Measurements from ENCODE around the gene CHST3.
"Not testable (repeated sequence)": the region's sequence is repeated elsewhere in the genome, so short reads cannot be mapped to it uniquely, and the experiment has no call there.

CHST3 gene

GRCh38 chr10:71975087-71975870 lies 11.1 kb downstream of the CHST3 start:
- Histone ChIP-seq H4K20me1 (ENCODE audit: insufficient read depth, low read length) (no peaks in the 10 kb centered on the region), H3K9me3 (ENCODE audit: insufficient read depth, low read length) (no peaks in the 10 kb centered on the region), H2AFZ (ENCODE audit: low read depth, low read length) (no peak overlapping the region), H3K4me3 (ENCODE audit: low read length) (no peak overlapping the region), H3K27me3 (ENCODE audit: low read depth, low read length) (peaks cover 7% of the 10 kb centered on the region; the same call in 1 of the 2 replicates), H3K36me3 (replicated peaks; ENCODE audit: low read depth, low read length) (no peaks in the 10 kb centered on the region), H3K4me2 (ENCODE audit: low read length) (no peak overlapping the region), H3K79me2 (ENCODE audit: low read length) (no peaks in the 10 kb centered on the region), H3K4me1 (ENCODE audit: low read length) (peaks cover 23% of the 10 kb centered on the region), H3K9ac (ENCODE audit: low read length) (no peak overlapping the region), H3K27ac (ENCODE audit: low read length) (no peak overlapping the region)
- TF ChIP-seq CTCF (IDR thresholded peaks at IDR 0.05; ENCODE audit: low read depth, low read length), result no peak
- no peak for TF ChIP-seq EZH2phosphoT487 (IDR thresholded peaks at IDR 0.05; ENCODE audit: low read depth)

GRCh38 chr10:71975871-71976725 lies 11.9 kb downstream of the CHST3 start:
- H3K27me3 ChIP-seq (ENCODE audit: low read depth, low read length), result peaks cover 7% of the 10 kb centered on the region; the same call in 1 of the 2 replicates
- H3K36me3 ChIP-seq (replicated peaks; ENCODE audit: low read depth, low read length), result no peaks in the 10 kb centered on the region
- no peak overlapping the region for H3K27ac ChIP-seq (ENCODE audit: low read length)
- H3K9ac ChIP-seq (ENCODE audit: low read length), result no peak overlapping the region
- no peak overlapping the region for H3K4me3 ChIP-seq (ENCODE audit: low read length)
- H3K79me2 ChIP-seq (ENCODE audit: low read length), result no peaks in the 10 kb centered on the region
- no peaks in the 10 kb centered on the region for H4K20me1 ChIP-seq (ENCODE audit: insufficient read depth, low read length)
- H3K4me1 ChIP-seq (ENCODE audit: low read length), result peaks cover 29% of the 10 kb centered on the region
- no peak overlapping the region for H2AFZ ChIP-seq (ENCODE audit: low read depth, low read length)
- no peak for TF ChIP-seq EZH2phosphoT487 (IDR thresholded peaks at IDR 0.05; ENCODE audit: low read depth)
- no peak for TF ChIP-seq CTCF (IDR thresholded peaks at IDR 0.05; ENCODE audit: low read depth, low read length)
- H3K4me2 ChIP-seq (ENCODE audit: low read length), result no peak overlapping the region
- H3K9me3 ChIP-seq (ENCODE audit: insufficient read depth, low read length), result no peaks in the 10 kb centered on the region

- not testable (repeated sequence) for H3K4me3 ChIP-seq (ENCODE audit: low read length); H3K79me2 ChIP-seq (ENCODE audit: low read length); H3K27me3 ChIP-seq (ENCODE audit: low read depth, low read length); H3K4me2 ChIP-seq (ENCODE audit: low read length); H4K20me1 ChIP-seq (ENCODE audit: insufficient read depth, low read length); H3K36me3 ChIP-seq (replicated peaks; ENCODE audit: low read depth, low read length); H2AFZ ChIP-seq (ENCODE audit: low read depth, low read length); H3K9ac ChIP-seq (ENCODE audit: low read length); H3K9me3 ChIP-seq (ENCODE audit: insufficient read depth, low read length); H3K27ac ChIP-seq (ENCODE audit: low read length)
- H3K4me1 ChIP-seq (ENCODE audit: low read length), result peaks cover 33% of the 10 kb centered on the region
Observed at GRCh38 chr10:71977614-71977903, 13.4 kb downstream of the CHST3 start.

- Histone ChIP-seq H3K9ac (ENCODE audit: low read length) (no peak overlapping the region), H2AFZ (ENCODE audit: low read depth, low read length) (no peak overlapping the region), H3K27me3 (ENCODE audit: low read depth, low read length) (no peaks in the 10 kb centered on the region), H3K4me3 (ENCODE audit: low read length) (no peak overlapping the region), H4K20me1 (ENCODE audit: insufficient read depth, low read length) (no peaks in the 10 kb centered on the region), H3K4me2 (ENCODE audit: low read length) (no peak overlapping the region), H3K9me3 (ENCODE audit: insufficient read depth, low read length) (no peaks in the 10 kb centered on the region), H3K27ac (ENCODE audit: low read length) (no peak overlapping the region), H3K79me2 (ENCODE audit: low read length) (no peaks in the 10 kb centered on the region), H3K36me3 (replicated peaks; ENCODE audit: low read depth, low read length) (no peaks in the 10 kb centered on the region), H3K4me1 (ENCODE audit: low read length) (peaks cover 39% of the 10 kb centered on the region)
- TF ChIP-seq EZH2phosphoT487 (IDR thresholded peaks at IDR 0.05; ENCODE audit: low read depth), result no peak
- no peak for TF ChIP-seq CTCF (IDR thresholded peaks at IDR 0.05; ENCODE audit: low read depth, low read length)
Observed at GRCh38 chr10:71978476-71978875, 14.3 kb downstream of the CHST3 start.

Measured in OCI-LY3 (cell line).